Thyroid gland (tissue), 4 donors: Measurements from ENCODE around the gene LGALS9C.
"Not testable (repeated sequence)": the region's sequence is repeated elsewhere in the genome, so short reads cannot be mapped to it uniquely, and the experiment has no call there.

Source experiments
- POLR2A ChIP-seq, 2 donors: fragments of 450-650 bp; IDR thresholded peaks; one replicate each; pipeline ENCODE4 v1.6.1; 2017; ENCODE audit warnings: antibody characterized with exemption in 2 of 2, mild to moderate bottlenecking in 2 of 2, moderate library complexity in 1 of 2
- TF ChIP-seq, protein P1 (sequence below), 6 experiments: fragments of 200-600 bp in 3 of 6; fragments of 450-650 bp in 3 of 6; sonication (generic) in 3 of 6; IDR thresholded peaks; one replicate each; pipeline ENCODE4 v1.5.1; 2016 to 2019; ENCODE audit warnings: antibody characterized with exemption in 6 of 6, mild to moderate bottlenecking in 2 of 6, inconsistent platforms in 1 of 6, moderate library complexity in 1 of 6

DNA sequence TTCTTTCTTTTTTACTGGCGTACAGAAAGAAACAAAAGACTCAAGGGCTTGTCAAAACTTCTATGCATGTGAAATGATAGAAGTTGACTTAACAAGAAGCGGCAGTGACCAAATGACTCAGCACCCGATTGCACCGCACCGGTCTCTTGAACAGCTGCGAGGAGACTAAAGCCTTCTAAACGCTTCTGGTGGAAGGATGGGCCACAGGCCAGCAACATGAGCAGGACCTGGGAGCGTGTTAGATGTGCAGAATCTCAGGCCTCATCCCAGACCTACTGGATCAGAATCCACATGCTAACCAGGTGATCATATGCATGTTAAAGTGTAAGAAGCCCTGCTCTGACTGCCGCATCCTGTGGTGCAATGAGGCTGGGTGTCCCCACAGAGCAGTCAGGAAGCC lies 31.1 kb downstream of the LGALS9C start:
- TF ChIP-seq, protein P1, sequence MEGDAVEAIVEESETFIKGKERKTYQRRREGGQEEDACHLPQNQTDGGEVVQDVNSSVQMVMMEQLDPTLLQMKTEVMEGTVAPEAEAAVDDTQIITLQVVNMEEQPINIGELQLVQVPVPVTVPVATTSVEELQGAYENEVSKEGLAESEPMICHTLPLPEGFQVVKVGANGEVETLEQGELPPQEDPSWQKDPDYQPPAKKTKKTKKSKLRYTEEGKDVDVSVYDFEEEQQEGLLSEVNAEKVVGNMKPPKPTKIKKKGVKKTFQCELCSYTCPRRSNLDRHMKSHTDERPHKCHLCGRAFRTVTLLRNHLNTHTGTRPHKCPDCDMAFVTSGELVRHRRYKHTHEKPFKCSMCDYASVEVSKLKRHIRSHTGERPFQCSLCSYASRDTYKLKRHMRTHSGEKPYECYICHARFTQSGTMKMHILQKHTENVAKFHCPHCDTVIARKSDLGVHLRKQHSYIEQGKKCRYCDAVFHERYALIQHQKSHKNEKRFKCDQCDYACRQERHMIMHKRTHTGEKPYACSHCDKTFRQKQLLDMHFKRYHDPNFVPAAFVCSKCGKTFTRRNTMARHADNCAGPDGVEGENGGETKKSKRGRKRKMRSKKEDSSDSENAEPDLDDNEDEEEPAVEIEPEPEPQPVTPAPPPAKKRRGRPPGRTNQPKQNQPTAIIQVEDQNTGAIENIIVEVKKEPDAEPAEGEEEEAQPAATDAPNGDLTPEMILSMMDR (IDR thresholded peaks at IDR 0.05): not testable (repeated sequence)
- TF ChIP-seq POLR2A (IDR thresholded peaks at IDR 0.05): not testable (repeated sequence)
